DND-41 (cell line): ENCODE measurements around the gene GNAS-AS1.

ENCODE experiments used
- ATAC-seq: fragments of 200-7000 bp; cut with Tn5 transposase; 3 replicates; pipeline ENCODE4 v1.9.1; 2021; ENCODE audit warnings: low read depth; ENCODE audit not compliant: insufficient read depth
- DNase-seq: peaks from one replicate; pipeline ENCODE4 v3.0.0-alpha.2; 2020
- H2AFZ ChIP-seq: 2 replicates; pipeline ENCODE4 v1.6.0; 2012; ENCODE audit warnings: low read depth, low read length
- H3K27ac ChIP-seq: 2 replicates; pipeline ENCODE4 v1.5.1; 2012; ENCODE audit warnings: low read length, inconsistent platforms
- H3K27me3 ChIP-seq: fragments of 200-600 bp; sonication (generic); 2 replicates; pipeline ENCODE4 v1.6.0; 2012; ENCODE audit warnings: low read length, mild to moderate bottlenecking, inconsistent platforms; ENCODE audit not compliant: insufficient read depth, poor library complexity
- H3K36me3 ChIP-seq: 2 replicates; pipeline ENCODE4 v1.5.1; 2012; ENCODE audit warnings: low read length, inconsistent platforms; ENCODE audit not compliant: insufficient read depth
- H3K4me1 ChIP-seq: 2 replicates; pipeline ENCODE4 v1.5.1; 2012; ENCODE audit warnings: mild to moderate bottlenecking, low read length; ENCODE audit not compliant: insufficient read depth
- H3K4me2 ChIP-seq: 2 replicates; pipeline ENCODE4 v1.6.0; 2012; ENCODE audit warnings: mild to moderate bottlenecking, moderate library complexity, low read length, inconsistent platforms; ENCODE audit not compliant: insufficient read depth
- H3K4me3 ChIP-seq, 2 experiments: fragments of 200-600 bp in 1 of 2; shearing (Covaris generic) in 1 of 2; 2 replicates each; pipeline ENCODE4 v1.5.1; 2012 to 2016; ENCODE audit warnings: inconsistent platforms in 2 of 2, low read length in 2 of 2, mild to moderate bottlenecking in 2 of 2, low read depth in 1 of 2, moderate library complexity in 1 of 2
- H3K79me2 ChIP-seq: 2 replicates; pipeline ENCODE4 v1.6.0; 2012; ENCODE audit warnings: low read length, inconsistent platforms; ENCODE audit not compliant: insufficient read depth
- H3K9ac ChIP-seq: 2 replicates; pipeline ENCODE4 v1.6.0; 2012; ENCODE audit warnings: low read depth, mild to moderate bottlenecking, inconsistent platforms, low read length, moderate library complexity
- H3K9me3 ChIP-seq: 2 replicates; pipeline ENCODE4 v1.5.1; 2012; ENCODE audit warnings: low read length, moderate library complexity, mild to moderate bottlenecking, inconsistent platforms; ENCODE audit not compliant: insufficient read depth, severe bottlenecking
- H4K20me1 ChIP-seq: 2 replicates; pipeline ENCODE4 v1.6.0; 2012; ENCODE audit warnings: low read length; ENCODE audit not compliant: insufficient read depth
- CTCF ChIP-seq: IDR thresholded peaks from 2 replicates; pipeline ENCODE4 v1.5.1; 2012; ENCODE audit warnings: borderline replicate concordance, low read length, moderate library complexity, mild to moderate bottlenecking; ENCODE audit not compliant: poor library complexity, severe bottlenecking; ENCODE audit errors: extremely low read depth
- EZH2 ChIP-seq: IDR thresholded peaks from 3 replicates; pipeline ENCODE4 v1.6.1; 2012; ENCODE audit warnings: borderline replicate concordance, low read depth, mild to moderate bottlenecking, moderate library complexity, low read length, inconsistent platforms; ENCODE audit not compliant: severe bottlenecking

GNAS-AS1 gene

GRCh38 chr20:58787211-58788005 lies 63.3 kb downstream of the GNAS-AS1 start:
- TF ChIP-seq CTCF = no peak
- no peak for TF ChIP-seq EZH2
- no peak overlapping the region for H3K27ac ChIP-seq
- no peaks in the 10 kb centered on the region for H3K36me3 ChIP-seq
- no peak overlapping the region for H3K9ac ChIP-seq
- peaks cover 7% of the 10 kb centered on the region; the same call in 1 of the 2 replicates for H4K20me1 ChIP-seq
- H3K79me2 ChIP-seq = no peaks in the 10 kb centered on the region
- ATAC-seq = no peak
- H3K4me2 ChIP-seq = no peak overlapping the region
- H3K27me3 ChIP-seq = peaks cover 52% of the 10 kb centered on the region
- DNase-seq = no peak
- no peaks in the 10 kb centered on the region for H3K4me1 ChIP-seq
- no peaks in the 10 kb centered on the region for H3K9me3 ChIP-seq
- H2AFZ ChIP-seq = no peak overlapping the region
- no peak overlapping the region for H3K4me3 ChIP-seq

GRCh38 chr20:58784321-58785074 lies 66.2 kb downstream of the GNAS-AS1 start:
- H3K79me2 ChIP-seq = no peaks in the 10 kb centered on the region
- no peaks in the 10 kb centered on the region for H3K9me3 ChIP-seq
- no peaks in the 10 kb centered on the region for H3K36me3 ChIP-seq
- DNase-seq = no peak
- no peak for ATAC-seq
- TF ChIP-seq EZH2 = no peak
- H3K27me3 ChIP-seq = peaks cover 60% of the 10 kb centered on the region
- no peak overlapping the region for H3K27ac ChIP-seq
- peaks cover 7% of the 10 kb centered on the region; the same call in 1 of the 2 replicates for H4K20me1 ChIP-seq
- no peak overlapping the region for H2AFZ ChIP-seq
- no peak overlapping the region for H3K4me3 ChIP-seq
- no peak overlapping the region for H3K4me2 ChIP-seq
- no peaks in the 10 kb centered on the region for H3K4me1 ChIP-seq
- H3K9ac ChIP-seq = no peak overlapping the region

- H3K79me2 ChIP-seq = no peaks in the 10 kb centered on the region
- H3K4me1 ChIP-seq = no peaks in the 10 kb centered on the region
- H3K9ac ChIP-seq = no peak overlapping the region
- ATAC-seq (no peak), DNase-seq (no peak)
- H3K36me3 ChIP-seq = no peaks in the 10 kb centered on the region
- no peak overlapping the region for H3K4me3 ChIP-seq
- H3K9me3 ChIP-seq = no peaks in the 10 kb centered on the region
- no peak overlapping the region for H3K27ac ChIP-seq
- no peak overlapping the region for H2AFZ ChIP-seq
- H3K27me3 ChIP-seq = peaks cover 64% of the 10 kb centered on the region
- H3K4me2 ChIP-seq = no peak overlapping the region
- TF ChIP-seq EZH2 (no peak), CTCF (no peak)
- H4K20me1 ChIP-seq = peaks cover 7% of the 10 kb centered on the region; the same call in 1 of the 2 replicates
Observed at GRCh38 chr20:58783511-58784011, 67.1 kb downstream of the GNAS-AS1 start.

GRCh38 chr20:58781138-58781537 lies 69.6 kb downstream of the GNAS-AS1 start:
- H3K4me1 ChIP-seq = no peaks in the 10 kb centered on the region
- H3K36me3 ChIP-seq = no peaks in the 10 kb centered on the region
- no peak overlapping the region for H3K4me3 ChIP-seq
- ATAC-seq (no peak), DNase-seq (no peak)
- H3K27me3 ChIP-seq = peaks cover 59% of the 10 kb centered on the region
- TF ChIP-seq CTCF (no peak), EZH2 (no peak)
- H2AFZ ChIP-seq = no peak overlapping the region
- peaks cover 7% of the 10 kb centered on the region; the same call in 1 of the 2 replicates for H4K20me1 ChIP-seq
- no peak overlapping the region for H3K4me2 ChIP-seq
- H3K9ac ChIP-seq = no peak overlapping the region
- H3K9me3 ChIP-seq = no peaks in the 10 kb centered on the region
- no peaks in the 10 kb centered on the region for H3K79me2 ChIP-seq
- H3K27ac ChIP-seq = no peak overlapping the region
